Hepatocyte (in vitro differentiated cells): ENCODE measurements around the gene ZBTB5.

Experiments
- EZH2 ChIP-seq: fragments of 200-600 bp; sonication (generic); IDR thresholded peaks from 2 replicates; pipeline ENCODE4 v1.6.1; 2016; ENCODE audit warnings: antibody characterized with exemption, mild to moderate bottlenecking, borderline replicate concordance
- EZH2phosphoT487 ChIP-seq: fragments of 200-600 bp; sonication (generic); IDR thresholded peaks from one replicate; pipeline ENCODE4 v1.6.1; 2018; ENCODE audit warnings: antibody characterized with exemption, mild to moderate bottlenecking, low read depth, moderate library complexity; ENCODE audit not compliant: unreplicated experiment, severe bottlenecking
- TF ChIP-seq, protein P1 (sequence below): fragments of 200-600 bp; sonication (generic); IDR thresholded peaks from 2 replicates; pipeline ENCODE4 v1.5.1; 2016; ENCODE audit warnings: antibody characterized with exemption, mild to moderate bottlenecking; ENCODE audit not compliant: poor library complexity

DNA sequence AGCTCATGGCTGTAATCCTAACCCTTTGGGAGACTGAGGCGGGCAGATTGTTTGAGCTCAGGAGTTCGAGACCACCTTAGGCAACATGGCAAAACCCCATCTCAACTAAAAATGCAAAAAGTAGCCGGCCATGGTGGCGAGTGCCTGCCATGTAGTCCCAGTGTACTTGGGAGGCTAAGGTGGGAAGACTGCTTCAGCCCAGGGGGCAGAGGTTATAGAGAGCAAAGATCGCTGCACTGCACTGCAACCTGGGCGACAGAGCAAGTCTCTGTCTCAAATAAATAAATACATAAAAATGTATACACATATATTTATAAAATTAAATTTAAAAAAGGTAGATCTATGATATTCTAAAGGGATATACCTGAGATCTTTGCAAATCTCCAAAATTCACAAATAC lies 19.4 kb downstream of the ZBTB5 start:
- TF ChIP-seq, protein P1, sequence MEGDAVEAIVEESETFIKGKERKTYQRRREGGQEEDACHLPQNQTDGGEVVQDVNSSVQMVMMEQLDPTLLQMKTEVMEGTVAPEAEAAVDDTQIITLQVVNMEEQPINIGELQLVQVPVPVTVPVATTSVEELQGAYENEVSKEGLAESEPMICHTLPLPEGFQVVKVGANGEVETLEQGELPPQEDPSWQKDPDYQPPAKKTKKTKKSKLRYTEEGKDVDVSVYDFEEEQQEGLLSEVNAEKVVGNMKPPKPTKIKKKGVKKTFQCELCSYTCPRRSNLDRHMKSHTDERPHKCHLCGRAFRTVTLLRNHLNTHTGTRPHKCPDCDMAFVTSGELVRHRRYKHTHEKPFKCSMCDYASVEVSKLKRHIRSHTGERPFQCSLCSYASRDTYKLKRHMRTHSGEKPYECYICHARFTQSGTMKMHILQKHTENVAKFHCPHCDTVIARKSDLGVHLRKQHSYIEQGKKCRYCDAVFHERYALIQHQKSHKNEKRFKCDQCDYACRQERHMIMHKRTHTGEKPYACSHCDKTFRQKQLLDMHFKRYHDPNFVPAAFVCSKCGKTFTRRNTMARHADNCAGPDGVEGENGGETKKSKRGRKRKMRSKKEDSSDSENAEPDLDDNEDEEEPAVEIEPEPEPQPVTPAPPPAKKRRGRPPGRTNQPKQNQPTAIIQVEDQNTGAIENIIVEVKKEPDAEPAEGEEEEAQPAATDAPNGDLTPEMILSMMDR: no peak
- no peak for TF ChIP-seq EZH2
- no peak for TF ChIP-seq EZH2phosphoT487
